AG09309 (cell line): ENCODE results near the gene DDRGK1.
"Not testable (repeated sequence)": the region's sequence is repeated elsewhere in the genome, so short reads cannot be mapped to it uniquely, and the experiment has no call there.

ENCODE experiments used
- DNase-seq: peaks from one replicate; pipeline ENCODE4 v3.0.0-alpha.2; 2010; ENCODE audit warnings: low read depth
- H3K4me3 ChIP-seq: 2 replicates; pipeline ENCODE4 v1.5.1; 2011; ENCODE audit warnings: mild to moderate bottlenecking, low read depth, low read length, moderate library complexity; ENCODE audit not compliant: control insufficient read depth
- CTCF ChIP-seq: IDR thresholded peaks from 2 replicates; pipeline ENCODE4 v1.5.1; 2011; ENCODE audit warnings: mild to moderate bottlenecking, low read depth, low read length, inconsistent platforms; ENCODE audit not compliant: insufficient read depth, control insufficient read depth; ENCODE audit errors: missing control alignments

Gene DDRGK1

GRCh38 chr20:3194617-3195280, 9.7 kb downstream of the DDRGK1 start:
- H3K4me3 ChIP-seq = no peak overlapping the region
- no peak for DNase-seq
- no peak for TF ChIP-seq CTCF

- TF ChIP-seq CTCF = no peak
- DNase-seq = no peak
- no peak overlapping the region for H3K4me3 ChIP-seq
Measured at GRCh38 chr20:3193806-3194616, 10.5 kb downstream of the DDRGK1 start.

GRCh38 chr20:3192226-3193015, 12.1 kb downstream of the DDRGK1 start:
- no peak for DNase-seq
- no peak overlapping the region for H3K4me3 ChIP-seq
- no peak for TF ChIP-seq CTCF

GRCh38 chr20:3190681-3191111, 13.8 kb downstream of the DDRGK1 start:
- no peak for DNase-seq
- H3K4me3 ChIP-seq = no peak overlapping the region
- no peak for TF ChIP-seq CTCF

GRCh38 chr20:3189561-3190131, 14.8 kb downstream of the DDRGK1 start:
- DNase-seq = no peak
- TF ChIP-seq CTCF = no peak

GRCh38 chr20:3188823-3189413, 15.6 kb downstream of the DDRGK1 start:
- TF ChIP-seq CTCF = no peak
- H3K4me3 ChIP-seq = no peak overlapping the region
- no peak for DNase-seq

More at GRCh38 chr20:3189561-3190131, 14.8 kb downstream of the DDRGK1 start:
- no peak overlapping the region for H3K4me3 ChIP-seq

- not testable (repeated sequence) for H3K4me3 ChIP-seq, DNase-seq
Measured at GRCh38 chr20:3187861-3188260, 16.6 kb downstream of the DDRGK1 start.
